Measurements from ENCODE around the gene RNF144A.
A peak's percentile ranks its signal among the peaks of the same experiment; 100 is the strongest.

RNF144A gene

DNA sequence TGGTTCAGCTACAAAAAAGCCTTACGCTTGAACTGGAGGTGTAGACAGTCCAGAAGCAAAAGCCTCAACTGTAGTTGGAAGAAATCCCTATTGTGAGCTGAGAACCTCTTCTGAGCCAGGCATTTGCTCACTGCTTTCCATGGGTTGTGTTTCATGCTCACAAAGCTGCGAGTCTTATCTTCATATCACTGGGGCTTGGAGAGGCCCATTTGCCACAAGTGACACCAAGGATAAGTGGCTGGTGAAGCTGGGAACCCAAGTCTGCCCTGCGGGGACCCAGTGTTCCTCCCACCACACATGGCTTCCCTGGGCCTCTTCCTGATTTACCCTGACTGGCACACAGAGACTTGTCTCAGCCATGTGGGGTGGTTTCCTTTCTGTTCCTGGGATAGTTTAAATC lies 130.4 kb downstream of the RNF144A start:
- no peaks in the 10 kb centered on the region for H4K20me1 ChIP-seq (ENCODE audit: insufficient read depth, low read length, poor library complexity, severe bottlenecking)
- no peak overlapping the region for H3K4me3 ChIP-seq (ENCODE audit: low read length, poor library complexity, severe bottlenecking)
- no peaks in the 10 kb centered on the region for H3K79me2 ChIP-seq (ENCODE audit: insufficient read depth, low read length)
- no peaks in the 10 kb centered on the region for H3K9me2 ChIP-seq (replicated peaks; ENCODE audit: low read depth, low read length)
- H3K9me3 ChIP-seq (ENCODE audit: insufficient read depth, low read depth, low read length): no peaks in the 10 kb centered on the region
- no peaks in the 10 kb centered on the region for H3K27me3 ChIP-seq (ENCODE audit: insufficient read depth, low read length, poor library complexity, severe bottlenecking)
- no peak overlapping the region for H2AFZ ChIP-seq (ENCODE audit: low read length)
- TF ChIP-seq, protein P1, sequence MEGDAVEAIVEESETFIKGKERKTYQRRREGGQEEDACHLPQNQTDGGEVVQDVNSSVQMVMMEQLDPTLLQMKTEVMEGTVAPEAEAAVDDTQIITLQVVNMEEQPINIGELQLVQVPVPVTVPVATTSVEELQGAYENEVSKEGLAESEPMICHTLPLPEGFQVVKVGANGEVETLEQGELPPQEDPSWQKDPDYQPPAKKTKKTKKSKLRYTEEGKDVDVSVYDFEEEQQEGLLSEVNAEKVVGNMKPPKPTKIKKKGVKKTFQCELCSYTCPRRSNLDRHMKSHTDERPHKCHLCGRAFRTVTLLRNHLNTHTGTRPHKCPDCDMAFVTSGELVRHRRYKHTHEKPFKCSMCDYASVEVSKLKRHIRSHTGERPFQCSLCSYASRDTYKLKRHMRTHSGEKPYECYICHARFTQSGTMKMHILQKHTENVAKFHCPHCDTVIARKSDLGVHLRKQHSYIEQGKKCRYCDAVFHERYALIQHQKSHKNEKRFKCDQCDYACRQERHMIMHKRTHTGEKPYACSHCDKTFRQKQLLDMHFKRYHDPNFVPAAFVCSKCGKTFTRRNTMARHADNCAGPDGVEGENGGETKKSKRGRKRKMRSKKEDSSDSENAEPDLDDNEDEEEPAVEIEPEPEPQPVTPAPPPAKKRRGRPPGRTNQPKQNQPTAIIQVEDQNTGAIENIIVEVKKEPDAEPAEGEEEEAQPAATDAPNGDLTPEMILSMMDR (conservative IDR thresholded peaks at IDR 0.05; ENCODE audit: low read length): no peak
- H3K4me2 ChIP-seq (ENCODE audit: low read depth, low read length, poor library complexity, severe bottlenecking): peak overlapping the region; percentile 9
- H3K9ac ChIP-seq (ENCODE audit: low read depth, low read length, poor library complexity, severe bottlenecking): no peak overlapping the region
- peaks cover 35% of the 10 kb centered on the region for H3K4me1 ChIP-seq (ENCODE audit: insufficient read depth, low read length, poor library complexity, severe bottlenecking)
- no peaks in the 10 kb centered on the region for H3F3A ChIP-seq (ENCODE audit: low read depth)
- H3K36me3 ChIP-seq (ENCODE audit: insufficient read depth, low read length): no peaks in the 10 kb centered on the region

DNA sequence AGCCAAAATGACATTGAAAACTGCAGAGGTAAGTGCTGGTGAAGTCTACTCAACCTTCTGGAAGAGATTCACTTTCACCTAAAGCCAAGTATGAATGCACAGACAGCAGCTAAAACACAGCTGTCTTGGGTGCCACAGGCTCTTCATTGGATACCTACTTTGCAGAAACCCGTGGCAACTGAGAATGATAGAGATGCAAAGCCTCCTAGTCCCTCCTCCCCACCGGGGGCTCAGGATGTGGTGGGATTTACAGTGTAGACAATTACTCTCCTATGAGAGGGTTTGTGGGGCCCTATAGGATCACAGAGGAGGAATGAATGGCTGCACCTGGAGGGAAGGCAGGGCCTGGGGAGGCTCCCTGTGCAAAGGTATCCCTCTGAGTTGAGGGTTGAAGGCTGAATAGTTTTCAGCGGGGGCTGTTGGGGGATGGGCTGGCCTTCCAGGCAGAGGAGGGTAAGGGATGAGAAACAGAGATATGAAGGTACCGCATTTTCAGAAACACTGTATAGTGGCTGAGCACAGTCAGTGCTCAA lies 131.6 kb downstream of the RNF144A start:
- Histone ChIP-seq H3K27me3 (ENCODE audit: insufficient read depth, low read length, poor library complexity, severe bottlenecking) (no peaks in the 10 kb centered on the region), H3K4me1 (ENCODE audit: insufficient read depth, low read length, poor library complexity, severe bottlenecking) (peaks cover 35% of the 10 kb centered on the region), H3K36me3 (ENCODE audit: insufficient read depth, low read length) (no peaks in the 10 kb centered on the region), H3K9me3 (ENCODE audit: insufficient read depth, low read depth, low read length) (no peaks in the 10 kb centered on the region), H2AFZ (ENCODE audit: low read length) (no peak overlapping the region), H3K4me3 (ENCODE audit: low read length, poor library complexity, severe bottlenecking) (no peak overlapping the region), H4K20me1 (ENCODE audit: insufficient read depth, low read length, poor library complexity, severe bottlenecking) (no peaks in the 10 kb centered on the region), H3K9ac (ENCODE audit: low read depth, low read length, poor library complexity, severe bottlenecking) (no peak overlapping the region), H3F3A (ENCODE audit: low read depth) (no peaks in the 10 kb centered on the region), H3K79me2 (ENCODE audit: insufficient read depth, low read length) (no peaks in the 10 kb centered on the region), H3K4me2 (ENCODE audit: low read depth, low read length, poor library complexity, severe bottlenecking) (no peak overlapping the region), H3K9me2 (replicated peaks; ENCODE audit: low read depth, low read length) (no peaks in the 10 kb centered on the region)
- TF ChIP-seq, protein P1 (conservative IDR thresholded peaks at IDR 0.05; ENCODE audit: low read length): no peak
- TF ChIP-seq EZH2phosphoT487 (IDR thresholded peaks at IDR 0.05; ENCODE audit: borderline replicate concordance): no peak

DNA sequence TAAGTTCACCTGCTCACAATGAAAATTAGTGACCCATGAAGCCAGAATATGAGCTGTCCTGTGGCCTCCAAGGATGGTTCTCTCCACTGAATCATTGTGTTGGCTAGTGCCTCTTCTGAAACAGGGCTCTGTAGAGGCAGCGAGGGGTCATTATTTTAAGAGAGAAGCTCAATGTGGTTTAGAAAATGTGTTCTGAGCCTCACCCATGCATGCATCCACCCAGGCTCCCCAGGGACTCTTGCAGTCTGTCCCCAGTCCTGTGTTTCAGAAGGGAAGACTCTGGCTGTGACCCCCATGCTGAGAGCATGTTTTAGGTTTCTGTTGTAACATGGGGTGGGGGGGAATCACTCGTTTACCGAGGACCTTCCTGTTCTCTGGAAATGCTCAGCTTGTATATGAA lies 135.2 kb downstream of the RNF144A start:
- Histone ChIP-seq H4K20me1 (ENCODE audit: insufficient read depth, low read length, poor library complexity, severe bottlenecking) (no peaks in the 10 kb centered on the region), H3K79me2 (ENCODE audit: insufficient read depth, low read length) (no peaks in the 10 kb centered on the region), H3K36me3 (ENCODE audit: insufficient read depth, low read length) (no peaks in the 10 kb centered on the region), H3K27me3 (ENCODE audit: insufficient read depth, low read length, poor library complexity, severe bottlenecking) (no peaks in the 10 kb centered on the region), H3K9ac (ENCODE audit: low read depth, low read length, poor library complexity, severe bottlenecking) (no peak overlapping the region), H3K9me3 (ENCODE audit: insufficient read depth, low read depth, low read length) (no peaks in the 10 kb centered on the region), H3K4me3 (ENCODE audit: low read length, poor library complexity, severe bottlenecking) (no peak overlapping the region), H3K4me1 (ENCODE audit: insufficient read depth, low read length, poor library complexity, severe bottlenecking) (peaks cover 52% of the 10 kb centered on the region), H2AFZ (ENCODE audit: low read length) (no peak overlapping the region), H3K9me2 (replicated peaks; ENCODE audit: low read depth, low read length) (no peaks in the 10 kb centered on the region), H3F3A (ENCODE audit: low read depth) (no peaks in the 10 kb centered on the region), H3K4me2 (ENCODE audit: low read depth, low read length, poor library complexity, severe bottlenecking) (no peak overlapping the region)
- no peak for TF ChIP-seq EZH2phosphoT487 (IDR thresholded peaks at IDR 0.05; ENCODE audit: borderline replicate concordance)
- TF ChIP-seq, protein P1 (conservative IDR thresholded peaks at IDR 0.05; ENCODE audit: low read length): no peak
